Measurements from ENCODE around the gene SS18. TPM values are rescaled to one million over a fixed set of nuclear protein-coding genes. Genes with fewer than 3 reads are reported as not detected.

The SS18 gene
- total RNA-seq, 1 donor from 2014 or later: 84.4 TPM

GRCh38 chr18:26056291-26056690 is 34.1 kb downstream of the SS18 start:
- no peaks in the 10 kb centered on the region for H3K9me3 Mint-ChIP-seq (ENCODE audit: low read depth)
- peaks cover 15% of the 10 kb centered on the region for H3K36me3 Mint-ChIP-seq (ENCODE audit: insufficient read depth)
- no peak for DNase-seq (ENCODE audit: low spot score, unreplicated experiment)
- H3K27me3 Mint-ChIP-seq: no peaks in the 10 kb centered on the region
- no peak for TF ChIP-seq CTCF (IDR thresholded peaks at IDR 0.05; ENCODE audit: unreplicated experiment)
- no peak overlapping the region for H3K4me3 Mint-ChIP-seq (ENCODE audit: low read depth)
- peak overlapping the region; percentile 49 for H3K27ac Mint-ChIP-seq
- peaks cover 4% of the 10 kb centered on the region for H3K4me1 Mint-ChIP-seq (ENCODE audit: low read depth)

GRCh38 chr18:26052505-26052904 is 37.9 kb downstream of the SS18 start:
- Mint-ChIP-seq H3K4me3 (ENCODE audit: low read depth) (no peak overlapping the region), H3K9me3 (ENCODE audit: low read depth) (no peaks in the 10 kb centered on the region), H3K27ac (no peak overlapping the region), H3K27me3 (no peaks in the 10 kb centered on the region), H3K36me3 (ENCODE audit: insufficient read depth) (peaks cover 11% of the 10 kb centered on the region), H3K4me1 (ENCODE audit: low read depth) (peaks cover 2% of the 10 kb centered on the region)
- no peak for DNase-seq (ENCODE audit: low spot score, unreplicated experiment)
- TF ChIP-seq CTCF (IDR thresholded peaks at IDR 0.05; ENCODE audit: unreplicated experiment): no peak

DNA sequence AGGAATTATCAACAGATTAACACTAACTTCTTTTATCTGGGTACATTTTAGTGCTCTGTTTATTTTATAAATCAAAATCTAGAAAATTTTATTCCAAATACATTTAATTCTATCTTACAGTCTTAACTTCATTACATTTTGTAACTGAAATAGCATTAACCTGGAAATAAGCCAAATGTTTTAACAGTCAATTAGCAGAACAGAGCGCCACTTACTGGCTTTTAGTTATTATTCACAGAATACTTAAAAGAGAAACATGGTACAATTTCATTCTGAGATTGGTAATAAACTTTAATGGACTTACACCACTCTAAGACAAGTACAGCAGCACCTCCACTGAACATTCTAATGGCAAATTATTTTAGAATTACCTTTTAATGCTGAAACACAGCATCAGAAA is 38.6 kb downstream of the SS18 start:
- no peak for DNase-seq (ENCODE audit: low spot score, unreplicated experiment)
- no peak for TF ChIP-seq CTCF (IDR thresholded peaks at IDR 0.05; ENCODE audit: unreplicated experiment)
- Mint-ChIP-seq H3K4me3 (ENCODE audit: low read depth) (no peak overlapping the region), H3K27me3 (no peaks in the 10 kb centered on the region), H3K9me3 (ENCODE audit: low read depth) (no peaks in the 10 kb centered on the region), H3K36me3 (ENCODE audit: insufficient read depth) (peaks cover 11% of the 10 kb centered on the region), H3K27ac (no peak overlapping the region), H3K4me1 (ENCODE audit: low read depth) (no peaks in the 10 kb centered on the region)

GRCh38 chr18:26046419-26047077 is 43.9 kb downstream of the SS18 start:
- H3K9me3 Mint-ChIP-seq (ENCODE audit: low read depth): peaks cover 3% of the 10 kb centered on the region

DNA sequence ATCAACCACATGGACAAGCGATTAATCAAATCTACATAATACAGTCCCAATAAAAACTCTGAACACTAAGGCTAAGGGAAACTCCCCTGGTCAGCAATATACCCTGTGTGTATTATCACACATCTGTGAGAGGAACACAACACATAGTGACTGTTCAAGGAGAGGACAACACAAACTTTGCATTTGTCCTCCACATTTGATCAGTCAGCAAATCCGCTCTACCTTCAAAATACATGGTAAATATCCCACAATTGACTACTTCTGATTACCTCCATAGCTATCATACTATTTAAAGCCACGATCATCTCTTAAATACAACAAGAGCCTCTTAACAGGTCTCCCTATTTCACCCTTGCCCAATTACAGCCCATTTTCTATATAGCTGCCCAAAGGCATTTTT is 45.6 kb downstream of the SS18 start:
- Mint-ChIP-seq H3K4me1 (ENCODE audit: low read depth) (no peaks in the 10 kb centered on the region), H3K27me3 (no peaks in the 10 kb centered on the region), H3K4me3 (ENCODE audit: low read depth) (no peak overlapping the region), H3K36me3 (ENCODE audit: insufficient read depth) (peaks cover 15% of the 10 kb centered on the region), H3K27ac (no peak overlapping the region), H3K9me3 (ENCODE audit: low read depth) (peaks cover 3% of the 10 kb centered on the region)
- TF ChIP-seq CTCF (IDR thresholded peaks at IDR 0.05; ENCODE audit: unreplicated experiment): no peak
- DNase-seq (ENCODE audit: low spot score, unreplicated experiment): no peak

More at GRCh38 chr18:26046419-26047077, 43.9 kb downstream of the SS18 start:
- Mint-ChIP-seq H3K4me3 (ENCODE audit: low read depth) (no peak overlapping the region), H3K36me3 (ENCODE audit: insufficient read depth) (peaks cover 16% of the 10 kb centered on the region), H3K27me3 (no peaks in the 10 kb centered on the region), H3K27ac (peak overlapping the region; percentile 29), H3K4me1 (ENCODE audit: low read depth) (no peaks in the 10 kb centered on the region)
- TF ChIP-seq CTCF (IDR thresholded peaks at IDR 0.05; ENCODE audit: unreplicated experiment): no peak
- DNase-seq (ENCODE audit: low spot score, unreplicated experiment): no peak

All from progenitor cell of endocrine pancreas (in vitro differentiated cells).